Epithelial cell of esophagus (primary cell): Measurements from ENCODE around the gene VWCE.

ENCODE experiments used
- DNase-seq: peaks from one replicate; pipeline ENCODE4 v3.0.0; 2010; ENCODE audit warnings: low read depth
- H3K4me3 ChIP-seq: 2 replicates; pipeline ENCODE4 v1.5.1; 2011; ENCODE audit warnings: mild to moderate bottlenecking, low read length, control low read depth
- TF ChIP-seq, protein P1 (sequence below): IDR thresholded peaks from 2 replicates; pipeline ENCODE4 v1.5.1; 2011; ENCODE audit warnings: low read depth, mild to moderate bottlenecking, low read length, control low read depth, inconsistent platforms; ENCODE audit not compliant: insufficient read depth; ENCODE audit errors: missing control alignments

VWCE gene

DNA sequence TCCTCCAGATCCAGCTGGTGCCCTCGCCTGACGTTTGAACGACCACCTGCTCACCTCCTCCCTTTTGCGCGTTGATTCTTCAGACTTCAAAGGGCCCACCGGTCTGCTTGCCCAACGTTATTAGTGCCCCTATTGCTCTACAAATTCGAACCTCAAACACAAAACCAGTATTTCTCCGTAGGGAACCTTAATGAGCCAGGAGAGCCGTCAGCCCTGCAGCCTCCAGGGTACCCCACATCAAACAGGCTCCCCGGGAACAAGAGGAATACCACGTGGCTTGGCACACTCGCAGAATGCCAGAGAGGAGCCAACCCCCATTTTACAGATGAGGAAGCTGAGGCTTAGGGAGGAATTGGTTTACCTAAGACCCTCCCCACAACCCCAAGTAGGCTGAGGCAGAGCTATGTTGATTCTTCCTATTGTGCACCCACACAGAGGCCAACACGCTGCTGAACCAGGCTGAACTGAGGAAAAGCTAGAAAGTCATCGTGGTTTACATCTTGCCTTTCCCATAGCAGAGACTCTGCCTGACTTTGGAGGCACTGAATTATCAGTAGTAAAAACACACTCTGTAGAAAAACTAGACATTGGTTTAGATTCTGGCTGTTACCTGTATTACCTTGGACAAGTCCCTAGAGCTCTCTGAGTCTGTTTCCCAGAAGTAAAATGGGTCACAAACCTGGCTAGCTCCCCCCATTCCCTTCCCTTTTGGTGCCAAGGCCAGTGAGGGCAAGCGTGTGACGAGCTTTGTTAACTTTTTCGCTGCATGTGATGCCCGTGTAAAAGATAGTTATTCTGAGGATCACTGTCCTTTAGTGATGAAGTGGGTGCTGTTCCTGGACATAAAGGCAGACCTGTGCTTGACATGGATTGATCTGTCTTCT, 38.7 kb upstream of the VWCE start:
- TF ChIP-seq, protein P1, sequence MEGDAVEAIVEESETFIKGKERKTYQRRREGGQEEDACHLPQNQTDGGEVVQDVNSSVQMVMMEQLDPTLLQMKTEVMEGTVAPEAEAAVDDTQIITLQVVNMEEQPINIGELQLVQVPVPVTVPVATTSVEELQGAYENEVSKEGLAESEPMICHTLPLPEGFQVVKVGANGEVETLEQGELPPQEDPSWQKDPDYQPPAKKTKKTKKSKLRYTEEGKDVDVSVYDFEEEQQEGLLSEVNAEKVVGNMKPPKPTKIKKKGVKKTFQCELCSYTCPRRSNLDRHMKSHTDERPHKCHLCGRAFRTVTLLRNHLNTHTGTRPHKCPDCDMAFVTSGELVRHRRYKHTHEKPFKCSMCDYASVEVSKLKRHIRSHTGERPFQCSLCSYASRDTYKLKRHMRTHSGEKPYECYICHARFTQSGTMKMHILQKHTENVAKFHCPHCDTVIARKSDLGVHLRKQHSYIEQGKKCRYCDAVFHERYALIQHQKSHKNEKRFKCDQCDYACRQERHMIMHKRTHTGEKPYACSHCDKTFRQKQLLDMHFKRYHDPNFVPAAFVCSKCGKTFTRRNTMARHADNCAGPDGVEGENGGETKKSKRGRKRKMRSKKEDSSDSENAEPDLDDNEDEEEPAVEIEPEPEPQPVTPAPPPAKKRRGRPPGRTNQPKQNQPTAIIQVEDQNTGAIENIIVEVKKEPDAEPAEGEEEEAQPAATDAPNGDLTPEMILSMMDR: no peak
- DNase-seq: no peak

DNA sequence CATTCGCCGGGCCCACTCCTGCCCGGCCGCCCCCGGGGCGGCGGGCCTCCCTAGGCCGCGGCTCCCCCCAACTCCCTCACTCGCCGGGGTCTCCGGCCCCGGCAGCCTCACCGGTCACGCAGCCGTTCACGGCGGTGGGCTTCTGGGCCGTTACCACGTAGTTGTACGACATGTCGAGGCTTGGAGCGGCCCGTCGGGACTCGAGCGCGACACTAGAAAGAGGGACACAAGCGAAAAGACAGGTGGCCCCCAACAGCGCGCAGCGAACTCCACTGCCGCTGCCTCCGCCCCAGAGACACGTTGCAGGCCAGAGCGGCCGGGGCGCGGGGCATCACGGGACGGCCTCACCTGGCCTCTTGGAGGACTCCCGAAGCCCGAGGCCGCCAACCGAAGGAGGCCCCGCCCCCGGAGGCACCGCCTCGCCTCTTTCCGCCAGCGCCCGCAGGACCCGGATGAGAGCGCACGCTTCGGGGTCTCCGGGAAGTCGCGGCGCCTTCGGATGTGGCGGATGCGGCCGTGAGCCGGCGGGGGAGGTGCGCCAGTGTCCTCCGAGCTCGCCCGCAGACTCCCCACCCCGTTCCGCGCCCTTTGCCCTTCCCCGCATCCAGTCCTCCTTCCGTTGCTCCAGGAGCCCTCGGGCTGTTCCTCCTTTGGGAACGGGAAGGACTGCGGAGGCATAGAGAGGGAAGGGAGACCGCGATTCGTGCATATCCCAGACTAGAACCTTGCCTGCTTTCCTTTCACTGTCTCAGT, 37.9 kb upstream of the VWCE start, which contains the start of the genes DDB1 and TKFC:
Gene DDB1 (minus strand): TSS at position 309 of the 753 bp plus-strand sequence. CDS start 137 bp downstream, at position 172.
Gene TKFC (plus strand): TSS at position 432 of the 753 bp plus-strand sequence. CDS start 1,501 bp downstream, outside the sequence.
- peak within 1 kb of the TSS; percentile 94 for H3K4me3 ChIP-seq
- DNase-seq: peak; percentile 94
- TF ChIP-seq, protein P1: no peak

More for the DNA sequence above, 38.7 kb upstream of the VWCE start:
- peak overlapping the region; percentile 94 for H3K4me3 ChIP-seq

DNA sequence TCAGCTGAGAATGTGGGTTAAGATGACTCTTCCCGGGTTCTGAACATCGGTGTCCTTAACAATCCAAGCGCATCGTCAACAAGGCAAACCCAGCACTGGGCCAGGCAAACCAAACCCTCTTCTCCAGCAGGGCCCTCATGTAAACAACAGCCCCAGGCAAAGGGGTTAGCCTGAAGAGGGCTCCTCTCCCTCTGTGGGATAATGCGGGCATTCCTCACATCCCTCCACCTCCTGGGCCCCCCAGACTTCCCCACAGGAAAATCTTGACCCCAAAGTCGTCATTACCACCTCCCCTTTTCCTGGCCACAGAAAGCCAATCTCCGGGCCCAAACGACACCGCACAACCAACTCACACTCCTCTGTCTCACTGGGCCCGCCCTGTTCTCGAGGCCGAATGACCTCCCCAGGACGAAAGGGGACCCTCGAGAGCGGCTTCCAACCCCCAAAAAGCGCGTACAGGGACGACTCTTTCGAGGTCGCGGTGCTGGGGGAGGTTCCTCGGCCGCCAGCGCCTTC, 37.2 kb upstream of the VWCE start:
- H3K4me3 ChIP-seq: peak overlapping the region; percentile 94
- peak; percentile 35 for DNase-seq
- TF ChIP-seq, protein P1: no peak

DNA sequence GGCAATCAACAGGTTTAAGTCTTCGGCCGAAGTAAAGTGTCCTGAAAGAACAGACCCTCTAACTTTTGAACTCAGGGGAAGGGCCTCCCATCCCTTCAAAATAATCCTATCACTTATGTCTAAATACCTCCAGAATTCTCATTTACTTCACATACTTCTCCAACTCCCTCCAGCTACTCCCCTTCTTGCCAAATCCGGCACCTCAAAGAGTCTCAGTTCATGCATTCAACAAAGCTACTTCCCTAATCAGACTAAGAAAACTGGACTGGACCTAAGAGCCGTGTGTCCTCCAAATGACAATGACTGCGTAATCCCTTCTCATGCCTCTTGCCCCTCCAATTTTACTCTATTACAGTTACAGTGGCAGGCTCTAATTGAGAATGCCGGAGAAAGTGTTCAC, 36.5 kb upstream of the VWCE start:
- DNase-seq: no peak
- TF ChIP-seq, protein P1: no peak
- peak overlapping the region; percentile 94 for H3K4me3 ChIP-seq

DNA sequence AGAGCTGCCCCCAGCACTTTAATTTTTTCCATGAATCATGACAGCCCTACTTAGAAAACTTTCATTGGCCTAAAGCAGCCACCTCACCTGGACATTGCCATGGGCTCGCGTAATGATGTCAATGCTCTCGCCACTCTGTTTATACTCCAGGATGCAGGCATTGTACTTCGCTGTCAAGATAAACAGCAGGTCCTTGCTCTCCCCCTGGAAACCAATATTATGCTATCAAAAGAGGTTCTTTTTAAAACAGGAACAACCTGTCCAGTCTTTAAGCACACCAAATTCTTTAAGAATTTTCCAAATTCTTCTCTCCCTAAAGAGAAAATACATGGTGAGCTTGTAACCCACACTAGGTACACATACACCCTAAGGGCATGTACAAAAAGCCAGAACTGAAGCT, 34.8 kb upstream of the VWCE start:
- DNase-seq: no peak
- no peak overlapping the region for H3K4me3 ChIP-seq
- TF ChIP-seq, protein P1: no peak

DNA sequence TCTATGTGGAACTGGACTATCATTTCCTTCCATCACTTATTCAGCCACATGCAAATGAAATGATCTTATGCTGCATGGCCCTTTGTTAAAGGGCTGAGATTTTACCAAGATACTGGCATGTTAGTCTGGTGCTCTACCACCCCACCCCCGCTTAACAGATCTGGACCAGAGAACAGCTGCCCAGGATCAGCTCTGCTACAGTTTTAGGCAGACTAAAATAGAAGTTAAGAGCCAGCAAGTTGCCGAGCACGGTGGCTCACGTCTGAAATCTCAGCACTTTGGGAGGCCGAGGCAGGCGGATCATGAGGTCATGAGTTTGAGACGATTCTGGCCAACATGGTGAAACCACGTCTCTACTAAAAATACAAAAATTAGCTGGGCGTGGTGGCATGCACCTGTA, 33.2 kb upstream of the VWCE start:
- H3K4me3 ChIP-seq: no peak overlapping the region
- TF ChIP-seq, protein P1: no peak
- no peak for DNase-seq
